Mesendoderm (in vitro differentiated cells): ENCODE results near the gene ACTA1.

Experiments
- DNase-seq: peaks from one replicate; pipeline ENCODE4 v3.0.0; 2013
- H2AK5ac ChIP-seq: 2 replicates; pipeline ENCODE4 v1.6.1; 2013; ENCODE audit warnings: low read length, inconsistent platforms
- H2BK120ac ChIP-seq: 2 replicates; pipeline ENCODE4 v1.6.1; 2013; ENCODE audit warnings: low read depth, mild to moderate bottlenecking, low read length, moderate library complexity, mixed read lengths
- H2BK15ac ChIP-seq: replicated peaks from 2 replicates; pipeline ENCODE4 v1.6.1; 2013; ENCODE audit warnings: low read depth, mild to moderate bottlenecking, moderate library complexity
- H2BK5ac ChIP-seq: 2 replicates; pipeline ENCODE4 v1.6.1; 2013; ENCODE audit warnings: low read length, inconsistent platforms
- H3K18ac ChIP-seq: 2 replicates; pipeline ENCODE4 v1.6.1; 2013; ENCODE audit warnings: mild to moderate bottlenecking, low read length, mixed read lengths
- H3K23ac ChIP-seq: one replicate; pipeline ENCODE4 v1.6.1; 2013; ENCODE audit warnings: low read length
- H3K27ac ChIP-seq: 2 replicates; pipeline ENCODE4 v1.5.1; 2013; ENCODE audit warnings: low read depth, mild to moderate bottlenecking, inconsistent platforms, low read length, moderate library complexity
- H3K27me3 ChIP-seq: 2 replicates; pipeline ENCODE4 v1.6.1; 2013; ENCODE audit warnings: low read length, control low read depth, mild to moderate bottlenecking, inconsistent platforms; ENCODE audit not compliant: insufficient read depth, poor library complexity
- H3K36me3 ChIP-seq: 2 replicates; pipeline ENCODE4 v1.6.1; 2013; ENCODE audit warnings: low read length, inconsistent platforms; ENCODE audit not compliant: control insufficient read depth, insufficient read depth
- H3K4ac ChIP-seq: one replicate; pipeline ENCODE4 v1.6.1; 2013; ENCODE audit warnings: low read depth, mild to moderate bottlenecking, low read length, moderate library complexity
- H3K4me1 ChIP-seq: 2 replicates; pipeline ENCODE4 v1.6.1; 2013; ENCODE audit warnings: low read depth, low read length, inconsistent platforms; ENCODE audit not compliant: control insufficient read depth
- H3K4me2 ChIP-seq: 2 replicates; pipeline ENCODE4 v1.6.1; 2013; ENCODE audit warnings: low read length
- H3K4me3 ChIP-seq: 2 replicates; pipeline ENCODE4 v1.5.1; 2013; ENCODE audit warnings: mild to moderate bottlenecking, low read length
- H3K56ac ChIP-seq: one replicate; pipeline ENCODE4 v1.6.1; 2013; ENCODE audit warnings: low read length
- H3K79me1 ChIP-seq: 2 replicates; pipeline ENCODE4 v1.6.1; 2013; ENCODE audit warnings: low read length, inconsistent platforms
- H3K79me2 ChIP-seq: 2 replicates; pipeline ENCODE4 v1.6.1; 2013; ENCODE audit warnings: mild to moderate bottlenecking, low read length; ENCODE audit not compliant: control insufficient read depth, insufficient read depth
- H3K9ac ChIP-seq: 2 replicates; pipeline ENCODE4 v1.6.1; 2013; ENCODE audit warnings: low read length, inconsistent platforms
- H4K5ac ChIP-seq: one replicate; pipeline ENCODE4 v1.6.1; 2013; ENCODE audit warnings: low read length
- H4K8ac ChIP-seq: one replicate; pipeline ENCODE4 v1.6.1; 2013; ENCODE audit warnings: low read depth, mild to moderate bottlenecking, control low read depth, low read length, moderate library complexity
- WGBS: extraction: QIAGEN DNeasy Blood & Tissue Kit; methylation state at CpG from one replicate; pipeline ENCODE4 v1.1.7; 2013; ENCODE audit warnings: low lambda C conversion rate, missing lambda C conversion rate; ENCODE audit not compliant: insufficient coverage; ENCODE audit errors: extremely low coverage; 5-methylcytosine and 5-hydroxymethylcytosine counted together

The ACTA1 gene

GRCh38 chr1:229461032-229461668 is 27.3 kb upstream of the ACTA1 start:
- Histone ChIP-seq H3K4me1 (no peaks in the 10 kb centered on the region), H3K79me2 (no peaks in the 10 kb centered on the region), H3K4me2 (no peak overlapping the region), H2BK120ac (no peak overlapping the region), H3K56ac (no peak overlapping the region), H3K4ac (no peak overlapping the region), H2AK5ac (no peak overlapping the region), H3K23ac (no peak overlapping the region), H3K27me3 (no peaks in the 10 kb centered on the region), H2BK5ac (no peak overlapping the region), H3K18ac (no peak overlapping the region), H3K27ac (no peak overlapping the region), H3K4me3 (no peak overlapping the region), H2BK15ac (no peak overlapping the region), H3K9ac (no peak overlapping the region), H4K5ac (no peak overlapping the region), H4K8ac (no peak overlapping the region), H3K79me1 (no peaks in the 10 kb centered on the region), H3K36me3 (peaks cover 5% of the 10 kb centered on the region)
- no peak for DNase-seq
- WGBS = no CpG with 5 or more reads among the region's 7 CpGs

- Histone ChIP-seq H3K56ac (no peak overlapping the region), H4K8ac (no peak overlapping the region), H3K36me3 (peaks cover 5% of the 10 kb centered on the region), H2BK15ac (no peak overlapping the region), H3K4me2 (no peak overlapping the region), H4K5ac (no peak overlapping the region), H3K9ac (no peak overlapping the region), H3K27me3 (no peaks in the 10 kb centered on the region), H3K4me3 (no peak overlapping the region), H3K79me1 (no peaks in the 10 kb centered on the region), H3K27ac (no peak overlapping the region), H3K4me1 (no peaks in the 10 kb centered on the region), H3K23ac (no peak overlapping the region), H3K79me2 (no peaks in the 10 kb centered on the region), H3K4ac (no peak overlapping the region), H2BK120ac (no peak overlapping the region), H2AK5ac (no peak overlapping the region), H2BK5ac (no peak overlapping the region), H3K18ac (no peak overlapping the region)
- DNase-seq = no peak
- WGBS = no CpG with 5 or more reads among the region's 3 CpGs
Measured at GRCh38 chr1:229459815-229460214, 25.9 kb upstream of the ACTA1 start.

GRCh38 chr1:229457436-229457835 is 23.5 kb upstream of the ACTA1 start:
- no peak overlapping the region for H2BK15ac ChIP-seq
- H3K79me1 ChIP-seq = no peaks in the 10 kb centered on the region
- no peak overlapping the region for H3K4me3 ChIP-seq
- no peak overlapping the region for H3K56ac ChIP-seq
- no peaks in the 10 kb centered on the region for H3K27me3 ChIP-seq
- H4K8ac ChIP-seq = no peak overlapping the region
- no peaks in the 10 kb centered on the region for H3K4me1 ChIP-seq
- no peak overlapping the region for H3K27ac ChIP-seq
- no peak overlapping the region for H2BK120ac ChIP-seq
- H2BK5ac ChIP-seq = no peak overlapping the region
- H3K4me2 ChIP-seq = no peak overlapping the region
- no peaks in the 10 kb centered on the region for H3K79me2 ChIP-seq
- no peak overlapping the region for H3K4ac ChIP-seq
- no peak overlapping the region for H3K23ac ChIP-seq
- WGBS = no CpG with 5 or more reads among the region's 4 CpGs
- no peak for DNase-seq
- no peak overlapping the region for H2AK5ac ChIP-seq
- no peak overlapping the region for H4K5ac ChIP-seq
- no peak overlapping the region for H3K9ac ChIP-seq
- peaks cover under 1% of the 10 kb centered on the region for H3K36me3 ChIP-seq
- no peak overlapping the region for H3K18ac ChIP-seq

GRCh38 chr1:229456016-229456415 is 22.1 kb upstream of the ACTA1 start:
- Histone ChIP-seq H2BK120ac (no peak overlapping the region), H3K4me1 (no peaks in the 10 kb centered on the region), H2BK5ac (no peak overlapping the region), H3K56ac (no peak overlapping the region), H3K23ac (no peak overlapping the region), H3K79me2 (no peaks in the 10 kb centered on the region), H3K4ac (no peak overlapping the region), H3K4me3 (no peak overlapping the region), H3K4me2 (no peak overlapping the region), H2BK15ac (no peak overlapping the region), H3K27ac (no peak overlapping the region), H4K5ac (no peak overlapping the region), H3K18ac (no peak overlapping the region), H3K79me1 (no peaks in the 10 kb centered on the region), H2AK5ac (no peak overlapping the region), H3K9ac (no peak overlapping the region), H4K8ac (no peak overlapping the region), H3K36me3 (peaks cover 2% of the 10 kb centered on the region), H3K27me3 (no peaks in the 10 kb centered on the region)
- DNase-seq = no peak
- no CpG with 5 or more reads among the region's 3 CpGs for WGBS

- DNase-seq = peak; percentile 72
- Histone ChIP-seq H4K5ac (no peak overlapping the region), H3K9ac (no peak overlapping the region), H2BK15ac (no peak overlapping the region), H3K4ac (no peak overlapping the region), H3K27me3 (no peaks in the 10 kb centered on the region), H3K4me1 (no peaks in the 10 kb centered on the region), H3K79me1 (no peaks in the 10 kb centered on the region), H3K18ac (no peak overlapping the region), H2BK120ac (no peak overlapping the region), H3K79me2 (no peaks in the 10 kb centered on the region), H3K23ac (no peak overlapping the region), H3K36me3 (peaks cover 2% of the 10 kb centered on the region), H3K27ac (no peak overlapping the region), H2BK5ac (no peak overlapping the region), H4K8ac (no peak overlapping the region), H3K56ac (no peak overlapping the region), H3K4me3 (no peak overlapping the region), H2AK5ac (no peak overlapping the region), H3K4me2 (no peak overlapping the region)
- WGBS = no CpG with 5 or more reads among the region's 4 CpGs
Measured at GRCh38 chr1:229454056-229454455, 20.2 kb upstream of the ACTA1 start.
